Motor neuron (in vitro differentiated cells): ENCODE results near the gene BAG2. TPM values are rescaled to one million over a fixed set of nuclear protein-coding genes. Genes with fewer than 3 reads are reported as not detected.
A peak's percentile ranks its signal among the peaks of the same experiment; 100 is the strongest.

Source experiments
- ATAC-seq, 8 experiments: fragments of 200-7000 bp; cut with Tn5 transposase; replicated peaks in 6 of 8; 2 replicates each; pipeline ENCODE4 v1.8.0; 2021; ENCODE audit warnings: mild to moderate bottlenecking in 8 of 8, moderate library complexity in 8 of 8
- H3K27ac ChIP-seq, 2 donors: fragments of 250-450 bp; sonication (Bioruptor Pico); 2 replicates each; pipeline ENCODE4 v1.9.0; 2021; ENCODE audit warnings: antibody characterized with exemption in 2 of 2, mild to moderate bottlenecking in 2 of 2, moderate library complexity in 1 of 2
- H3K4me1 ChIP-seq, 2 donors: fragments of 250-450 bp; sonication (Bioruptor Pico); replicated peaks in 1 of 2; 2 replicates each; pipeline ENCODE4 v1.6.1; 2021; ENCODE audit warnings: antibody characterized with exemption in 2 of 2, mild to moderate bottlenecking in 2 of 2, moderate library complexity in 1 of 2
- H3K4me3 ChIP-seq, 5 donors: fragments of 250-450 bp; sonication (Bioruptor Pico); 2 replicates each; pipeline ENCODE4 v1.9.0; 2021; ENCODE audit warnings: antibody characterized with exemption in 5 of 5, mild to moderate bottlenecking in 5 of 5, moderate library complexity in 4 of 5
- WGBS, 10 experiments: fragments of 450-650 bp; shearing (Covaris generic); methylation state at CpG; one replicate each; pipeline ENCODE4 v1.0.0; 2022; 5-methylcytosine and 5-hydroxymethylcytosine counted together
- in situ Hi-C, 9 experiments: fragments of 400-800 bp; cut with MboI; loops; one replicate each; pipeline ENCODE4 v1.15.0; 2021; ENCODE audit warnings: low sequenced_read_pairs in 9 of 9, low pct_unique_long_range_greater_than_20kb in 2 of 9; ENCODE audit not compliant: unreplicated experiment in 9 of 9
- total RNA-seq, 8 experiments: library from RNA; unstranded; fragments of 300-600 nt; gene quantifications; 2 replicates each; pipeline versions ENCODE4 v1.2.3 to v1.2.4, GENCODE V29; 2022

BAG2 gene
- total RNA-seq, result 10 to 100 TPM in 3 of 8 experiments, 1 to 10 TPM in 5; 2.6 to 17.5 (median 5.2) TPM

DNA sequence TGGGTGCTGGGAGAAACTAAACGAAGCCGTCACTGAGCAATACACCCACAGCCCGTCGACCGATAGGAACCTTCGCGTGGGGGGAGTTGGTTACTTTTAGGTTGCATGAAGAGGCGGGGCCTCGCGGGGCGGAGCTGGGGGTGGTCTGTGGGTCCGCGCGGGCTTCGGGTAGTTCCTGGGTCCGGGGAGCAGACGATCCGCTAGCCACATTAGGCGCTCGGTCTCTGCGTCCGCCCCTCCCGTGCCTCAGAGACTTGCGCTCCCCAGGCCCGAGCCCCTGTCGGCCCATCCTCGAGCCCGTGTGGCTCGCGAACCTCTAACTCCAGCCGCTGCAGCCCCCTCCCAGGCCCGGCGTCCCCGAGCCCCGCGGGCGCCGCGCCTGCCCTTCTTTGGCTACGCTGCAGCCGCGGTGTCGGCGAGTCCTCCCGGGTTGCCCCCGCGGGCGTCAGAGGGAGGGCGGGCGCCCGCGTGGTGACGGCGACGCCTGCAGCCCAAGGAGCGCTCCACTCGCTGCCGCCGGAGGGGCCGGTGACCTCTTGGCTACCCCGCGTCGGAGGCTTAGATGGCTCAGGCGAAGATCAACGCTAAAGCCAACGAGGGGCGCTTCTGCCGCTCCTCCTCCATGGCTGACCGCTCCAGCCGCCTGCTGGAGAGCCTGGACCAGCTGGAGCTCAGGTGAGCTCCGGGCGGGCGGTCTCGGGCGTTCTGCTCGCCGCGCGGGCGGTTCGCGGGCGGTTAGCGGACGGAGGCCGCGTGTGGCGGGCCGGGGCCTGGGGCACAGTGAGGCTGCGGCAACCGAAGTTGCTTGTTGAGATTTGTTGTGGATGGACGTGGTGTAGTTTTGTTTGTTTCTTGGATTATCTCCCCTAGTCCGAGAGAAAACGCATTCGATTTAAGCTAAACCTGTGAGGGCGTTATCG is at the start of gene BAG2:
TSS of gene BAG2 (plus strand) at position 191 of the 920 bp plus-strand sequence. CDS start at position 563, 372 bp downstream.
- peaks cover 3 to 4% of the 10 kb centered on the region in 2 donors for H3K4me1 ChIP-seq
- in situ Hi-C loops, result no loop called here
- WGBS, 10 experiments, result 0 to 2% (median 0%) methylated on average over 2 to 9 of the region's 97 CpGs; no CpG with 5 or more reads in 5 of the 10 experiments
- H3K4me3 ChIP-seq, result peak within 1 kb of the TSS; percentile 56 to 91 (median 63)
- H3K27ac ChIP-seq, result peak within 1 kb of the TSS; percentile 83 to 91
- ATAC-seq, result peak; percentile 86 to 95 (median 92)

DNA sequence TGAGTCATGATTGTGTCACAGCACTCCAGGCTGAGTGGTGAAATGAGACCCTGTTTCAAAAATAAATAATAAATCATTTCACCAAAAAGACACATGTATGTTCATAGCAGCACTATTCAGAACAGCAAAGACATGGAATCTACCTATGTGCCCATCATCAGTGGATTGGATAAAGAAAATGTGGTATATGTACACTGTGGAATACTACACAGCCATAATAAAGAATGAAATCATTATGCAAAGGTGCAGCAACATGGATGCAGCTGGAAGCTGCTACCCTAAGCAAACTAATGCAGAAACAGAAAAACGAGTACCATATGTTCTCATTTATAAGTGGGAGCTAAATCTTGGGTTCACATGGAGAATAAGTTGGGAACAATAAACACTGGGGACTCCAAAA is 49.0 kb upstream of the BAG2 start:
- in situ Hi-C loops, result no loop called here
- Histone ChIP-seq H3K27ac (no peak overlapping the region), H3K4me3 (no peak overlapping the region), H3K4me1 (no peaks in the 10 kb centered on the region)
- ATAC-seq, result no peak
- 40 to 100% (median 100%) methylated on average over 1 of the region's 1 CpG; no CpG with 5 or more reads in 2 of the 10 experiments for WGBS, 10 experiments

DNA sequence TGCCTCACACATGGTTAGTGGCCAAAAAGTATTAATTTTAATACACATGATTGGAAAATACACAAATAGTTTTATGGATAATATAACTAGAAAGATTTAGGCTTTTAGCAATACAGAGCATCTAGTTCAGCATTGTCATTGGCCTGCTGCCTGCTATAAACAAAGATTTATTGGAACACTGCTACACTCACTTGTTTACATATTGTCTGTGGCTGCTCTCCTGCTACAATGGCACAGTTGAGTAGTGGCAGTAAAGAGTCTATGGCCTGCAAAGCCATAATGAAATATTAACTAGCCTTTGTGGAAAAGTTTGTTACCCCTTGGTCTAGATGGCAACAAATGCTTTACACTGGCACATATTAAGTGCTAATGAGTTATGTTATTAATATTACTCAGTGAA is 44.4 kb upstream of the BAG2 start:
- Histone ChIP-seq H3K27ac (no peak overlapping the region), H3K4me1 (no peaks in the 10 kb centered on the region), H3K4me3 (no peak overlapping the region)
- in situ Hi-C loops, result no loop called here
- ATAC-seq, result peak in 1 of 8 experiments; percentile 57

DNA sequence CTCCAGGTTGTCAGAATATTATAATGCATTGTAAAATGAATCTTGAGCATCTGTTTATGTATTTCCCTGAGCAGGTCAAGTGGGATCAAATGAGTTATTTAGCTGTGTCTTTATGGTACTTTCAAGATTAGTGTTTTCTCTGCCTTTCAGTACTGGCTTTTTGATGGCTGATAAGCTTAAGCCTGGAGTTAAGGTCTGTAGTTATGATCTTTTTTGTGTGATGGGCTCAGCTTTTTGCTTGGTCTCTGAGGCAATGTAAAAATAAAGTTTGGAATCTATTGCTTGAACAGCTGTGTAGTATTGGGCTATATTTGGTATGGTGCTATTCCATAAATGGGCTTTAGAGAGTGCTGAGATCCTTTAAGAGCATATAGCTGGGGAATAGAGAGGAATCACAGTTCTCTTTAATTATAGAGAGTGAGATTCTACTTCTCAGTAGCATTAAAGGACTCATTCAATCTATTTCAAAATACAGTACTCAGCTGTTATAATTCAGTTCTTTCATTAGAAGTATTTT is 41.4 kb upstream of the BAG2 start:
- H3K27ac ChIP-seq, result no peak overlapping the region

DNA sequence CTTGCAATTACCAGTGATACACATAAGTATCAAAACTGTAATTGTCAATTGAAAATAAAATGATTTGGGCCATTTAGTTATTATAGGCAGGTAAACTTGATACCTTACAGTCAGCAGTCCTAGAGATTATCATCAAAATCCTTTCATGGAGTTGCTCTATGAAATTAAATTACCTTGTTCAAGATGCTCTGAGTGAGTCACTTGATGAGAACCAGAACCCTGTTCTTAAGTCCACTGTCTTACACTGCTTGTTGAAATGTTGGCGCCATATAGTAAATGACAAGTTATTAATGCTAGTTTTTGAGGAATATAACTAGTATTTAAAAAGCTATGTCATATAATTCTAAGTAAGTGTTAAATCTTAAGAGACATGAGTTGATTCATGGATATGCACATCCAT is 37.2 kb upstream of the BAG2 start:
- in situ Hi-C loops, result no loop called here
- no peaks in the 10 kb centered on the region for H3K4me1 ChIP-seq
- no peak overlapping the region for H3K27ac ChIP-seq
- ATAC-seq, result no peak
- 100% methylated on average over 1 of the region's 1 CpG; no CpG with 5 or more reads in 2 of the 10 experiments for WGBS, 10 experiments
- no peak overlapping the region for H3K4me3 ChIP-seq

More for the DNA sequence above, 41.4 kb upstream of the BAG2 start:
- Histone ChIP-seq H3K4me1 (no peaks in the 10 kb centered on the region), H3K4me3 (no peak overlapping the region)
- in situ Hi-C loops, result no loop called here
- ATAC-seq, result peak in 2 of 8 experiments; percentile 21 to 73

DNA sequence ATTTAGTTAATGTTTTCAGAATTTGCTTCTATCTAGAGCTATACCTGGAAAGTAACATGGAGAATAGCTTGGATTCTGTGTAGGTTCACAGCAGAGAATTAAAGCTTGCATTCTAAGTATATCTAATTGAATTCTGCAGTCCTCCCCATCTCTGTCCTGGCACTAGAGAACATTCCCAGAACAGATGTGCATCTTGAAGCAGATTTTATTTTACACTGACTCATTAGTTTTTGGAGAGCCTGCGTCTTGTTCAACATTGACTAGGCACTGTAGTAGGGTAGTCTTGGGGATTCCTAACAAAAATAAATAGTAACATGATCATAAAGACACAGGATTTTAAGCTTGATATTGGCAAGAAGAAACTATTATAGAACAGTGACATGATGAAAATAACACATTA is 36.2 kb upstream of the BAG2 start:
- in situ Hi-C loops, result no loop called here
- ATAC-seq, result peak in 2 of 8 experiments; percentile 57 to 93
- no peaks in the 10 kb centered on the region for H3K4me1 ChIP-seq
- no peak overlapping the region for H3K27ac ChIP-seq
- WGBS, 10 experiments, result 38 to 100% (median 100%) methylated on average over 1 of the region's 1 CpG; no CpG with 5 or more reads in 5 of the 10 experiments
- no peak overlapping the region for H3K4me3 ChIP-seq

DNA sequence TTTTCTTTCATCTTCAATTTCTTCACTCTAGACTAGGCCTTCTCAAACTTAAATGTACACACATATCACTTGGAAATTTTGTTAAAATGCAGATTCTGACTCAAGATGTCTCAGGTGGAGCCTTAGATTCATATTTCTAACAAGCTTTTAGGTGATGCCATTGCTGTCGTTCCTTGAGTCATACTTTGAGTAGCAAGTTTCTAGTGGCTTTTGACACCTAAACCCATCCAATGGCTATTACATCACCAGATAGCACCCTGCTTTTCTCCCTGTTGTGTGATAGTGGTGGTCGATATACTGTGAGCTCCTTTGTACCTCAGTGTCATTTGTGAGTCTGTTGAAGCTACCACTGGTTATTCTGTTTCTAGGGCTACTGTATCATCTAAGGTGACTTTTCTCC is 34.8 kb upstream of the BAG2 start:
- in situ Hi-C loops, result no loop called here
- H3K4me1 ChIP-seq, result no peaks in the 10 kb centered on the region
- WGBS, 10 experiments, result 86 to 100% (median 100%) methylated on average over 1 to 2 of the region's 2 CpGs; no CpG with 5 or more reads in 5 of the 10 experiments
- H3K4me3 ChIP-seq, result no peak overlapping the region
- no peak overlapping the region for H3K27ac ChIP-seq
- ATAC-seq, result no peak

DNA sequence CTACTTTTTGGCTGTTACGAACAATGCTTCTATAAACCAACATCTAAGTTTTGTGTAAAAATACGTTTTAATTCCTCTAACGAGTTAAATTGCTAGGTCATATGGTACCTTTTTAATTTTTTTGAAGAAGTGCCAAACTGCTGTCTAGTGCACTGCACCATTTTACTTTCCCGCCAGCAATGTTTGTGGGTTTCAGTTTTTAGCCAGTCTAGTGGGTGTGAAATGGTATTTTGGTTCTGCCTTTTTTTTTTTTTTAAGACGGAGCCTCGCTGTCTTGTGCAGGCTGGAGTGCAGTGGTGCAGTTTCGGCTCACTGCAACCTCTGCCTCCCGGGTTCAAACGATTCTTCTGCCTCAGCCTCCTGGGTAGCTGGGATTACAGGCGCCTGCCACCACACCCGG is 34.1 kb upstream of the BAG2 start:
- Histone ChIP-seq H3K4me3 (no peak overlapping the region), H3K4me1 (no peaks in the 10 kb centered on the region), H3K27ac (no peak overlapping the region)
- WGBS, 10 experiments, result 87 to 100% (median 97%) methylated on average over 1 to 10 of the region's 11 CpGs
- in situ Hi-C loops, result no loop called here
- ATAC-seq, result no peak

DNA sequence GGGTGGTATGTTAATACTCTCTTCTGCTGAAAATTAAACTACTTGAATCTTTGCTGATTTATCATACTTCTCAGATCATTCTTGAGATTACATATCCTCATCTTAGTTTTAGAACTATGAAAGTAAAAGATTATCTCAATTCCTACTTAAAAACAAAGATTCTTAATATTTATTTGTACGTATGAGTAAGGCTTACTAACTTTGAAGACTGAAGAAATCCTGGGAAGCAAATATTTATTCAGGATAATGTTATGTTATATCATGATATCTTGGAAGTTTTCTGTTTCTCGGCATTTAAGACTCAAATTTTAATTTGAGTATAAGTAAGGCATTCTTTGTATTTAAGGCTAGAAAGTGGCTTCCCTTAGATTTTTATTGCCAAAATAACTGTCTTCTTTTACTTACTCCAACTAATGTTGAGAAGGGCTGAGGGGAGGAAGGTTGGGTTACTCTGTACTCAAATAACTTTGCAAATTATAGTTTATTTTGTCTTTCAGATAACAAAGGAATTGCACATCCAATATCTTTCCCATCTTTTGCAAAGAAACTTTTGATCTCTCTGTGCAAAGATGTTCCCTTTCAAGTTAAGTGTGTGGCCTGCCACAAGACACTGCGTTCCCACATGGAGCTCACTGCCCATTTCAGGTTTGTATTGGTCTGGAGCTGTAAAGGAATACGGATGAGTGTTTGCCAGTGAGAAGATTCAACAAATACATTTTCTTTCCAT is 30.5 kb upstream of the BAG2 start:
- in situ Hi-C loops, result no loop called here
- H3K4me1 ChIP-seq, result no peaks in the 10 kb centered on the region
- no peak for ATAC-seq
- WGBS, 10 experiments, result 85 to 100% (median 96%) methylated on average over 2 to 4 of the region's 4 CpGs
- no peak overlapping the region for H3K27ac ChIP-seq
- no peak overlapping the region for H3K4me3 ChIP-seq

DNA sequence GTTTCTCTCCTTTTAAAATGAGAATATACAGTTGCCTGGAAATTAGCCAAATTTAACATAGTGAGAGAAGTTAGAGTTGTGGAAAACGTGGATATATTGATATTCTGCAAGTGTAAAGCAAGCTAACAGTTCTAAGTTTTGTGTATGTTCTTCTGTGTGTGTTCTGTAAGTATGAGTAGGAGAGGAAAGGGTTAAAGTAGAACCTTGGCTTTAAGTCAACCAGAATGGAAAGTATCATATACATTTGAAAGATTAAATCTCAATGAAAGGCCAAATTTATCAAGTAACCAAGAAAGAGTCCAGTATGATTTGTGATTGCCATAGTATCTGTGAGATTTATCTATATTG is 30.0 kb upstream of the BAG2 start:
- in situ Hi-C loops, result no loop called here
- 50 to 100% (median 88%) methylated on average over 1 of the region's 1 CpG for WGBS, 10 experiments
- H3K4me1 ChIP-seq, result no peaks in the 10 kb centered on the region
- H3K4me3 ChIP-seq, result no peak overlapping the region
- no peak overlapping the region for H3K27ac ChIP-seq
- no peak for ATAC-seq

DNA sequence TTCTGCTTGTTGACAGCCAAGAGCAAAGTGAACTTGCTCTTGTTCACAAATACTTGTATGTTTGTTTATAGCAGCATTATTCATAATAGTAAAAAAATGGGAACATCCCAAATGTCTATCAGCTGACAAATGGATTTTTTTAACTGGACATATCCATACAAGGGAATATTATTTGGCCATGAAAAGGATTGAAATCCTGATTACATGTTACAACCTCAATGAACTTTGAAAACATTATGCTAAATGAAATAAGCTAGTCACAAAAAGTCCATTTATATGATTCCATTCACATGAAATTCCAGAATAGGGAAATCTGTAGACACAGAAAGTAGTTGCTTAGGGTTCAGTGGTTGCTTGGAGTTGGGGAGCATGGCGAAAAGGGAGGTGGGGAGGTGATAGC is 28.4 kb upstream of the BAG2 start:
- 88 to 100% (median 100%) methylated on average over 1 of the region's 1 CpG; no CpG with 5 or more reads in 3 of the 10 experiments for WGBS, 10 experiments
- Histone ChIP-seq H3K4me1 (no peaks in the 10 kb centered on the region), H3K27ac (no peak overlapping the region), H3K4me3 (no peak overlapping the region)
- no peak for ATAC-seq
- in situ Hi-C loops, result no loop called here

DNA sequence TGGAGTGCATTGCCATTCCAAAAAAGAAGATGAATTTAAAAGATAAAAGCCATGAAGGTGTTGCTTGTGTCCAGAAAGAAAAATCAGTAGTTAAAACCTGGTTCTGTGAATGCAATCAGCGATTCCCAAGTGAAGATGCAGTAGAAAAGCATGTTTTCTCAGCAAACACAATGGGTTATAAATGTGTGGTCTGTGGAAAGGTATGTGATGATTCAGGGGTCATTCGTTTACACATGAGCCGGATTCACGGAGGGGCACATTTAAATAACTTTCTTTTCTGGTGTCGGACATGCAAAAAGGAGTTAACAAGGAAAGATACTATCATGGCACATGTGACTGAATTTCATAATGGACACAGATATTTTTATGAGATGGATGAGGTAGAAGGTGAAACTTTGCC is 24.7 kb upstream of the BAG2 start:
- no peak overlapping the region for H3K4me3 ChIP-seq
- H3K27ac ChIP-seq, result no peak overlapping the region
- WGBS, 10 experiments, result 89 to 100% (median 96%) methylated on average over 1 to 5 of the region's 5 CpGs
- no peaks in the 10 kb centered on the region for H3K4me1 ChIP-seq
- in situ Hi-C loops, result no loop called here
- no peak for ATAC-seq
